Measurements from ENCODE around the gene COQ5.
"Not testable (repeated sequence)": the region's sequence is repeated elsewhere in the genome, so short reads cannot be mapped to it uniquely, and the experiment has no call there.

COQ5 gene

DNA sequence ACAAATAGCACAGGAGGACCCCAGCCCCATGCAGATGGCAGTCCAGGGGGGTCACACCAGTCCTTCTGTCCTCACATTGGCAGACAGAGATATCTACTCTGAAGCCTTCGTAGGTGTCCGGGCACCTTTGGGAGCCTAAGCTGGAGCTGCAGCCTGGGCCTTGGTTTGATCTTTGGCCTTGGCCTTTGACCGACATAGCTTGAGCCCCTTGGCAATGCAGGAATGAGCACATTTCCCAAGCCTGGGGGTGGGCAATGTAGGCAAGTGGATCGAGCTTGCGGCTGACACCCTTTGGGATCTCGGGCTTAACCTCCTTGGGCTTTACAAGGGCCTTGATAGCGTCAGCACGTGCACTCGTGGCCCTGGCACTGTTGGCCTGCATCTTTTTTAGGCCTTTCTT, 6.4 kb downstream of the COQ5 start:
- no peak for FAIRE-seq

DNA sequence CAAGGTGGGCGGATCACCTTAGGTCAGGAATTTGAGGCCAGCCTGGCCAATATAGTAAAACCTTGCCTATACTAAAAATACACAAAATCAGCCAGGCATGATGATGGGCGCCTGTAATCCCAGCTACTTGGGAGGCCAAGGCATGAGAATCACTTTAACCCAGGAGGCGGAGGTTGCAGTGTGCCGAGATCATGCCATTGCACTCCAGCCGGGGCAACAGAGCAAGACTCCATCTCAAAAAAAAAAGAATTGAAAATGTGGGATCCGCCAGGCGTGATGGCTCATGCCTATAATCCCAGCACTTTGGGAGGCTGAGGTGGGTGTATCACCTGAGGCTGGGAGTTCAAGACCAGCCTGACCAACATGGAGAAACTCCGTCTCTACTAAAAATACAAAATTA, 9.6 kb downstream of the COQ5 start:
- not testable (repeated sequence) for FAIRE-seq

DNA sequence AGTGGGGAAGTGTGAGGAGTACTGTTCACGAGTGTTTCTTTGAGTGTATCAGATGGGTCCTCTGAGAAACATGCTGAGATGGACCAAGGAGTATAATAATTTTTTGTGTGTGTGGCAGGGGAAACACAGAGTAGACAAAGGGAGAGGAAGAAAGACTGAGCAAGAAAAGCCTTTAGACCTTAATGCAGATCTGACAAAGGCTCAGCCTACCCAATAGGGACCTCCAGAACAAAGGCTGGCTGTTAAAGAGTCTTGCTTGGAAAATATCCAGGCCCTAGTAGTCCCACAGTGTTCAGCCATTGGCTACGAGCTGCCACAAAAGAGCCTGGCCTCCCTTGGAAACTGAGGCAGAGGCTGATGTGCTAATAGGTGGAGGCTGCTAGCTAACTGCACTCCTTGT, 13.5 kb downstream of the COQ5 start:
- no peak for FAIRE-seq

DNA sequence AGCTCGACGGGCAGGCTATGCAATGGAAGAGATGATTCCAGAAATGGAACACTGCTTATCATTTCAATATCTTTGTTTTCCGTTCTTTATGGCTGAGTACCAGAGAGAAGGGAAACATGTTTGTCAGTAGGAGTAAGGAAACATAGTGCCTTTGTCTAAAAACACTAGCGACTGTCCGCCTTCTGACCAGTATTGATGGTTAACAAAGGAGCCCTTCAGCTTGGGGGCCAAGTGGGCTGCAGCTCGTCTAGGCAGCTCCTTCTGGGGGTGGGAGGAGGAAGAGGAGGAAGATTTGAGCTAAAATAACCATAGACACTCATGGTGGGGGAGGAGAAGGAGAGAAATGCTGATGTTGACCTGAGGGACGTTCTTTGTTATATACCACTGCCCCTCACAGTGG, 15.0 kb downstream of the COQ5 start:
- no peak for FAIRE-seq

DNA sequence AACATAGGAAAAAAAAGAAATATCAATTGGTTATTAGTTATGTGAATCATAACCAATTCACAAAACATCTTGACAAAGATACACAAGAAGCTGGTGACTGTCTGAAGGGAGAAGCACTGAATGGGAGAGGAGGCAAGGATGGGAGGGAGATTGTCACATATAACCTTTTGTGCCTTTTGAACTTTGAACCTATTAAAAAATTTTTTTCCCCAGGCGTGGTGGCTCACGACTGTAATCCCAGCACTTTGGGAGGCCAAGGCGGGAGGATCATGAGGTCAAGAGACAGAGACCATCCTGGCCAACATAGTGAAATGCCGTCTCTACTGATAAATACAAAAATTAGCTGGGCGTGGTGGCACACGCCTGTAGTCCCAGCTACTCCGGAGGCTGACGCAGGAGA, 20.4 kb downstream of the COQ5 start:
- FAIRE-seq = no peak

DNA sequence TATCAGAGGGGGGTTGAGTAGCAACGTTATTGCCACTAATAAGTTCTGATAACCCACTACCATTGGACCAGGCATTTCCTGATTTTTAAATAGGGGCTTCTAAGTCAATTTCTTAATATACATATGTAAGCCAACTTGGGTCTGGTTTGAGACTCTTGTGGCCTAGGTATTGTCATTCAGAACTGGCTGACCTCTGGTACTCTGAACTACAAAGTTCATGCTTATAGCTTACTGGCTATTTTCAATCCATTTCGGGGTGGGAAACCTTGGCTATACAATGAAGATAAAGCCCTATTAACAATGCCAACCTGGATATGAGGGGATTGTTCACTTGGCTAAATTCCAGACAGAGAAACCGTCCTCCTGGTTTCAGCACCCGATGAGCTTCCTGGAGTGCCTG, 24.4 kb downstream of the COQ5 start:
- FAIRE-seq = no peak

DNA sequence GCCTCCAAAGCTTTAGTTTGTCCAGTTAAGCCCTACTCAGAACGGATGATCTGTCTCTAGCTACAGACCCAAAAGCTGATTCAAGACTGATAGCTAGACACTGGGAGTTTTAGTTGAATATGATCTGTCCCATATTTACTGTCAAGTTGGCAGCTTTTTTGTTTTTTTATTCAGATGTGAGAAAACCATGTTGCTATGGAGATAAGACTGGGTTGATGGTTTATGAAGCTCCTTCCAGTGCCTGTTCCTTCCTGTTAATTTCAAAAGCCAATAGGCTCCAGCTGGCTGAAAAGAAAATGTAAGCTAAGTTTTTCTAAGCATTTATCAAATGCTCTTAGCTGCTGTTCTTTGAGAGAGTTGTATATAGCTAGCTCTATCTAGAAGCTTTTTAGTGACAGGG, 28.4 kb downstream of the COQ5 start:
- no peak for FAIRE-seq

DNA sequence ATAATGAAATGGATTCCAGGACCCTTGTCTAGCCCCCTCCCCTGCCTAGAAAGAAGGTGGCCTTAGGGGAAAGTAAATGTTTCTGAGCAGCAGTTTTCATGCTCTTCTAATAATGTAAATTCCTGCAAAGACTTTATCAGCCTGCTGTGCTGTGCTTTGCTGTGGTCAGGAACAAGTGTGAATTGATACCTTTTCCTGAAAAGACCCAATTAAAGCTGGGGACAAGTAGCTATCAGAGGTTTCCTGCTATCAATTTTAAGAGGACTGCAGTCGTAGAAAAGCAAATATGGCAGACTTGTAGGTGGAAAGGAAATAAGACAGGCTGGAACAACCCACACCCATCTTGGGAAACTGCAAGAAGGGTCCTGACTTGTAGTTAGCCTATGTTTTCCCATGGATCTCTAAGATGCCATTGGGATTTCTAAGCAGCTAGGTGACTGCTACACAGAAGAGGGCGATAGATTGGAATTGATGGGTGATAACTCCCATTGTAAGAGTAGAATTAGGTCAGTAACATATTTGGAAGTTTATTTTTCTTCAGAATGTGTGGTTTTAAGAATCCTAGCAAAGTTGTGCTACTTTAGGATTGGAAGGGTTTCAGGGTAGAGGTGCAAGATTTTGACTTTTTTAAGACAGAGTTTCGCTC, 30.0 kb downstream of the COQ5 start:
- FAIRE-seq = no peak

DNA sequence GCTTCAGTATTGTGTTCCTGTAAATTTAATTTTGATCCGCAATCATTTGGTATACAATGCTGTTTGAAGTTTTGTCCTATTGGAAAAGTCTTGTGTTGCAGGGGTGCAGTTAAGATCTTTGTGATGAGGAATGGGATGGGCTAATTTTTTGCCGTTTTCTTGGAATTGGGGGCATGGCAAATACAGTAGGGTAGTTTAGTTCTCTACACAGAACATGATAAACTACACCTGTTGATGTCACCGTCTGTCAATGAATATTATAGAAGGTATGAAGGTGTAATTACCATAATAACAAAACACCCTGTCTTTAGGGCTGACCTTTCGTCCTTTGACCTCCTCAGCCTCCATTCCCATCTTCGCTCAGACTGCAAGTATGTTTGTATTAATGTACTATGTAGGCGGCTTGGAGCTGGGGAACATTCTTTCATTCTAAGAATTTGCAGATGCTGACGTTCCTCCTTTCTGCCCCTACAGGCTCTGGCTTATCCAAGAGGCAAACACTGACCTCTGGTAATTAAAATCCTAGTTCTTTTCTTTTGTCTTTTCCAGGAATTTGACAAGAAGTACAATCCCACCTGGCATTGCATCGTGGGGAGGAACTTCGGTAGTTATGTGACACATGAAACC, 31.3 kb downstream of the COQ5 start:
- no peak for FAIRE-seq

DNA sequence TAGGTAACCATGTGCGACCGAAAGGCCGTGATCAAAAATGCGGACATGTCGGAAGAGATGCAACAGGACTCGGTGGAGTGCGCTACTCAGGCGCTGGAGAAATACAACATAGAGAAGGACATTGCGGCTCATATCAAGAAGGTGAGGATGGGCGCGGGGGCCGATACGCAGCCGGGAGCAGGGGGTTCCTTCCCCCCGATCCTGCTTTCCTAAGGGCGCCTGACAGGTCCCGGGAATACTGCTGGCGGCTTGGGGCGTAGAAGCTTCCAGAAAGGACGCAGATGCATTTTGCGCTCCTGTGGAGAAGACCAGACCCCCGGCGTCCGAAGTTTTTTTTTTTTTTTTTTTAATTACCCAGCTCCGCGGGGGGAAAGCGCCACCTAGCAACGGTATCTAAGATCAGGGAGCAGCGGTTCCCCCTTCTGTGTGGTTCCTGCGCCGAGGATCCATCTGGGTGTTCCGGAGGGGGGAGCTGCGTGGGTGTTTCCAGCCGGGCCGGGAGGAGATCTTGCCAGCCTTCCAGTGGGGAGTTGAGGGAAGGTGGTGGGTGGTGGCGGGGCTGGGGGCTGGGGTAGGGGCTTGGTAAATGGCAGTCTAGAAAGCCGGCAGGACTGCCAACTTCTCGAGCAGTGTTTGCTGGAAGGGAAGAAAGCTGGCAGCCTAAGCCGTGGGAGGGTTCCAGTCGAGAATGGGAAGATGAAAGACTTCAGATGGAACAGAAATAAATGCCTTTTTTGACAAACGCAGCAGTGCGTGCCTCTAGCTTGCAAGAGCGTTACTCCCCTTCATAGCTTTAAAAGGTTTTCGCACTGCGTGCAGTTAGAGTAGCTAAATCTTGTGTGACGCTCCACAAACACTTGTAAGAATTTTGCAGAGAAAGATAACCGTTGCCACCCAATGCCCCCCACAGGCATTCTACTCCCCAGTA, 32.3 kb downstream of the COQ5 start:
- no peak for FAIRE-seq

DNA sequence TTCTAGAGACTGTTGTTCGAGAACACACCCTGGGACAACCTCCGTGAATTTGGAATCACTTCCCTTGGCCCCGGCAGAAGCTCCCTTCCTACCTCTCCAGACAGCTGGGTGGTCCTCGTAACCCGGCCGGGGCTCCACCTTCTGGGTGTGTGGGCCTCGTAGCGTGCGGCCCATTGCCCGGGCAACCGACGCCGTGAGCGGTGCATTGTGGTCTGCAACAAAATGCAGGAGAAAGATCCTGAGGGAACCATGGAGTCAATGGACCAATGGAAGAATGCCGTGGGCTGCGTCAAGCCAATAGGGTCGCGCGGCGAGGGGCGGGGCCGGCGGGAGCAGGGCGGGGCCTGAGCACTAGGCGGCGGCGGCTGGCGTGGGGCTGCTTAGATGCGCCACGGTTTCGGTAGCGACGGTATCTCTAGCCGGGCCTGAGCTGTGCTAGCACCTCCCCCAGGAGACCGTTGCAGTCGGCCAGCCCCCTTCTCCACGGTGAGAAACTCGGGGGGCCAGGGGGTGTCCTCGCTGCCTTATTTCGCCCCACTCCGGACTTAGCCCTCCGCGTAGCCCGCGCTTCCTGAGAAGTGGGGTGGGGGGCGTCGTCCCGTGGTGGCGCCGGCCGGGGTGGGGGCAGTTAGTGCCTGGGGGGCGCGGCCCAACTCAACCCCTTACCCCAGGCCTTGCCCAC, 33.1 kb downstream of the COQ5 start, which contains the start of gene DYNLL1:
TSS of gene DYNLL1 (plus strand) at position 383 of the 682 bp plus-strand sequence. CDS start 309 bp downstream, outside the sequence.
- no peak for FAIRE-seq

DNA sequence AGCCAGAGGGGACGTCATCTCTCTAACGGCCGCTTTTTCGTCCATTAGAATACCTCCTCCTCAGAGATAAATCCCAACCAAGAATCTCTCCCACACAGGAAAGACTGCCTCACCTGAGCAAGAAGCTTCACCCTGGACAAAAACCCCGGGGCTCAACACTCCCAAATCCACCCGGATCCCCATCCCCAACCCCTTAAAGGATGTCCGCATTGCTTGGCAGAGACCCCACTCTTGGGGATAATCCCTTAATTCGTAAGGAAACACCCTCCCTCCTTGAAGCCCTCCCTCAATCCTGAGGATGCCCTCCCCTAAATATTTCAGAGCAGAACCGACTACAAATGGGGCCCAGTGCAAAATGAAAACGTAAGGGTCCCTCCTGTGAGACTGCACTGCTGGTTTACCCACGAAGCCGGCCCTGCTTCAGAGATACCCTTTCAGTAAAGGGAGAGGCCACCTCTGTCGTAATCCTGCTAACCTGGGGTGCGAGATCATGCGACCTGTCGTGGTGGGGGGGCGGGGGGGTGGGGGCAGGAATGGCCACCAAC, 33.7 kb downstream of the COQ5 start:
- FAIRE-seq = no peak

DNA sequence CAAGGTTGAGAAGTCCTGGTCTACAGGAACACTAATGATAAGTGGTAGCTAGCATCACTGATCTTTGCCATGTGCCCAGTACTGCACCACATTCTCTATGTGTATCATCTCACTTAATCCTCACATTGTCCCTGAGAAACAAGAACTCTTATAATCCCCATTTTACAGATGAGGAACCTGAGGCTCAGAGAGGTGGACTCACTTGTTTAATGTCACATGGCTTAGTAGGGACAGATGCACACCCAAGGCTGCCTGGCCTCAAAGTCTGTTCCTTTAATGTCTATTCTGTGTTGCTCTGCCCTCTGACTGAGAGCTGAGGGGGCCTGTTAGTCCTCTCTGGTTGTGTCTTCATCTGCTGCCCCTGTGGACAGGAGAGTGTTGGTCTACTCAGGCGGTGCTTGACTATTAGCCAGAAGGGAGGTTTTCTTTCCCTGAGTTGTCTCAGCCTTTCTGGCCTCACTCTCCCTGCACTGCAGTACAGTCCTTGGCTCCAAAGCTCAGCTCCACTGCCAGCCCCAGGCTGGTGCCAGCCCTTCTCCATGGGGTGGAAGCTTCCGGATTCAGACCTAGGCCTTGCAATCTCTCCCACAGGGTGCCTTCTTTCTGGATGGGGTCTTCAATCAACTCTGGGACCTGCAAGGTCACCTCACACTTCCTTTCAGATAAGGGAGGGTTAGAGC, 38.0 kb downstream of the COQ5 start:
- FAIRE-seq = no peak

DNA sequence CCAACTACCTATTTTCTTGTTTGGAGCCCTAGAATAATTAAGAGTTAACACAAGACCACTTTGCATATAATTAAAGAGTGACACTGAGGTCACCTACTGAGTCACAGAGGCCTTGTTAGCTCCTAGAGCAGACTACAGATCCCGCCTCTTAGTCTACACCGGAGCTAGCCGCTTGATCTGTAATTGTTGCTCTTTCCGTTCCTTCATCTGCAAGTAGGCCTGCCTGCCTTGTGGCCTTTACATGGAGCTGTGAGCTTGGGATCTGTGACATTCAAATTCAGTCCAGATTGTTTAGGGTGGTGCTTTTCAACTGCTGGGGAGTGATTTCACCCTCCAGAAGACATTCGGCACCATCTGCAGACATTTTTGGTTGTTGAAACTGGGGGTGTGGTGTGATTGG, 38.6 kb downstream of the COQ5 start:
- no peak for FAIRE-seq

DNA sequence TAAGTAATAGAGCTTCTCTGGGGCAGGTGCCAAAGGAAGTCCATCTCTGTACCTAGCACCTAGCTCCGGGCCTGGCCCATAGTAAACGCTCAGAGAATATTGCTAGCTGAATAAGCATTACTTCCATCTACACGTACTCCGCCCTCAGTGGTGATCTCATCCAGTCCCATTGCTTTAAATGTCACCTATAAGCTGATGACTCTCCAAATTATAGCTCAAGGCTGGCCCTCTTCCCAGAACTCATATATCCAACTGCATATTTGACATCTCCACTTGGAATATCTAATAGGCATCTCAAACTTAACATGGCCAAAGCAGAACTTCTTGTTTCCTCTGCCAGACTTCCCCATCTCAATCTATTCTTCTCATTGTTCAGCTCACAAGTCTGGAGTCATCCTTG, 39.9 kb downstream of the COQ5 start:
- no peak for FAIRE-seq

DNA sequence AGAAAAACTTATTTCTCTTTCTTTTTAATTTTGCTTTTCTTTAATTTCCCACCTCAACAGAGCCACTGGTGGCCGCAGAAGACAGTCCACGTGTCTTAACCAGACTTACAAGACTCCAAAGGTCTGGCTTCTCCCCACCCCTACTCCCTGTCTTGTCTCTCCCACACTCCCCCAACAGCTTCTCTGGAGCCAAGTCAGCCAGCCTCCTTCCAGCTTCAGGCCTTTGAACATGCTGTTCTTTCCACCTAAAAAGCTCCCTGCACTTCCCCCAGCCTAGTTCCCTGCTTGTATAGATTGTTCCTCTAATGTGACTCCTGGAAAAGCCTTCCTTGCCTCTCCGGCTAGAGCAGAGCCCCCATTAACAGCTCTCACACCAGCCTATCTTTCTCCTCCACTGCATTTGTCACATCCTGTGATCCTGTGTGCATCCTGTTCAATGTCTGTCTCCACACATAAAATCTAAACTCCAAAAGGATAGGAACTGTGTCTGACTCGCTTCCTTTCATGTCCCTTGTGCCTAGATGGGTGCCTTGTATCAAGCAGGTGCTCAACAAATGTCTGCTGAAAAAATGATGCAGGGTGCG, 40.8 kb downstream of the COQ5 start:
- no peak for FAIRE-seq

DNA sequence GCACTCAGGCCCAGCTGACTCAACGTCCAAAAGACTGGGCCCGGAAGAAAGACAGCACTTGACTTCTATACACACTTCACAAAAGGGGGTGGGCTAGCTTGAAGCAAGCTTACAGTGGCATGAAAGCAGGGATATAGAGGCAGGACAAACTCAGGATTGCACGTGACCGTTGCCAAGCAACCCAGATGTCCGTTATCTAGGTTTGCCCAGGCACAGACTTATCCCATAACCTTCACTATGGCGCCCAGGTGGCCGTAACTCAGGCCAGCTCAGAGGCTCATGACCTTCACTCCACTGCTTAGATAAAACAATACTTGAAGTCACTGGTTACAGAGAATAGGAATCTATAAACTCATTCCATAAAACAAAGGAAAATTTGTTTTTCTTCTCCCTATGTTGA, 41.4 kb downstream of the COQ5 start:
- not testable (repeated sequence) for FAIRE-seq

DNA sequence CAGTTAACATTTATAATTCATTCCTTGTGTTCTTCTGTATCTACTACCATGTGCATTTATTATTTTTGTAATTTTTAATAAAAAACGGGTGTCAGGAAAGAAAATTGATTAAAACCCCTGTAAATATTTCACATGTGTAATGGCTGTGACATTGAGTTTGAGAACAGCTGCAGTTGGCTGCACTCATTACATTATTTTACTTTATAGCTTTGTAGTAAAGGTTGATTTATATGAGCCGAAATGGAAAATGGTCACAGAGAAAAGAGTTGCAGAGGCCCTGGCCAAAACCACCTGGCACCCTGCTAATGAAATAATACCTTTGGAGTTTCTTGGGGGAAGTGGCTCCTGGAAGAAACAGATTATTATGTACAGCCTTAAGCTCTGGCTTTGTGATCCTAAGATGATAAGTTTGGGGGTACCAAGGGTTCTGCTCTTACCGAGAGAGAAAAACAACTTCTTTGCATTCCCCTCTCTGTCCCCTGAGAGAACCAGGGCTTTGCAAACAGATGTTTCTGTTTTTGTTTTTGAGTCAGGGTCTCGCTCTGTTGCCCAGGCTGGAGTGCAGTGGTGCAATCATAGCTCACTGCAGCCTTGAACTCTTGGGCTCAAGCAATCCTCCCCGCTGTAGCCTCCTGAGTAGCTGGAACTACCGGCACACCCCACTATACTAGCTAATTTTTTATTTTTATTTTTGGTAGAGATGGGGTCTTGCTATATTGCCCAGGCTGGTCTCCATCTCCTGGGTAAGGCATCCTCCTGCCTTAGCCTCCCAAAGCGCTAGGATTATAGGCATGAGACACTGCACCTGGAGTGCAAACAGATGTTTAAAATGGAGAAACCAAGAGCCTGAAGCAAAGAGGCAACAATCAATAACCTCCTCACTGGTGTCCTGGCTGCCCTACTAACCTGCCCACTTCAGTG, 42.7 kb downstream of the COQ5 start:
- no peak for FAIRE-seq

DNA sequence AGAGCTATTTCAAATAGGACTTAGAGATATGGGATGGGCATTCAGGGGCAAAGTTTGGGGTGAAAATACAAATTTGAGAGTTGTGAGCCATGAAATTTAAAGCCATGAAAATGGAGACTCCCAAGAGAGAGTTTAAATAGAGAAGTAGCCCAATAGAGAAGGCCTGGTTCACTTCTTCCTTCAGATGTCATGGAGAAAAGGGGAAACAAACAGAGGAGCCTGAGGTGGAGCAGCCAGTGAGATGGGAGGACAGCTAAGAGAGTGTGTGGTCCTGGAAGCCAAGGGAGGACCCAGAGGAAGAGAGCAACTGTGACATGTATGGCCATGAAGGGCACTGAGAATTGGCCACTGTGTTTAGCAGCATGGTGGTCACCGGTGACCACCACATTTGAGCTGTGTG, 45.3 kb downstream of the COQ5 start:
- no peak for FAIRE-seq

DNA sequence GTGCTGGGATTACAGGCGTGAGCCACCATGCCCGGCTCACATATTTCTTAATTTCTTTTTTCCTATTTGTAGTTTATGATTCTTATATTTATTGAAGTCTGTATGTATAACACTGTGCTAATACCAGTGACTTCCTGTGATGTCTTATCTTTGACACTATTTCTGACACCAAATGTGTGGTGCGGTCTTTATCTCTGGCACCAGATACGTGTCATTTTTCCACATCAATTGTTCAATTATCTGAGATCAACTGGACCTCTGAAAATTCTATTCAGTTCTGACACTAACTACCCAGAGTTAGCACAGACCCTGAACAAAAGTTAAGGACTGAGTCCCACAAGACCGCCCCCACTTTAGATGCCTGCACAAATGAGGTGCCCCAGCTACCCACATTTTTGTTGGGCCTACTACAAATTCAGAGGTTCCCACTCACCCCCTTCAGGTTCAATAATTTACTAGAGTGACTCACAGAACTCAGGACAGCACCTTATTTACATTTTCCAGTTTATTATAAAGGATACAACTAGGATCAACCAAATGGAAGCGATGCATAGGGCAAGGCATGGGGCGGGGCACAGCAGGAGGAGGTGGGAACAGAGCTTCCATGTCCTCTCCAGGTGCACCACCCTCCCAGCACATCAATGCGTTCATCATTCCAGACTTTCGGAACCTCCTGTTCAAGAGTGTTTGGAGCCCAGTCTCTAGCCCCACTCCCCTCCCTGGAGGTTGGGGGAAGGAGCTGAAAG, 47.8 kb downstream of the COQ5 start:
- no peak for FAIRE-seq

Measured in islet of Langerhans (tissue), 1 donor.